K562 treated with DMSO at 1 percent for 24 hours (cell line): ENCODE data around the gene IL1R1. TPM values are rescaled to one million over a fixed set of nuclear protein-coding genes. Genes with fewer than 3 reads are reported as not detected.

ENCODE experiments used
- total RNA-seq: library from RNA; unstranded; fragments of 300-600 nt; gene quantifications from 2 replicates; pipeline ENCODE4 v1.2.3, GENCODE V29; 2022; ENCODE audit warnings: low read depth; ENCODE audit not compliant: insufficient read depth

The IL1R1 gene, protein sequence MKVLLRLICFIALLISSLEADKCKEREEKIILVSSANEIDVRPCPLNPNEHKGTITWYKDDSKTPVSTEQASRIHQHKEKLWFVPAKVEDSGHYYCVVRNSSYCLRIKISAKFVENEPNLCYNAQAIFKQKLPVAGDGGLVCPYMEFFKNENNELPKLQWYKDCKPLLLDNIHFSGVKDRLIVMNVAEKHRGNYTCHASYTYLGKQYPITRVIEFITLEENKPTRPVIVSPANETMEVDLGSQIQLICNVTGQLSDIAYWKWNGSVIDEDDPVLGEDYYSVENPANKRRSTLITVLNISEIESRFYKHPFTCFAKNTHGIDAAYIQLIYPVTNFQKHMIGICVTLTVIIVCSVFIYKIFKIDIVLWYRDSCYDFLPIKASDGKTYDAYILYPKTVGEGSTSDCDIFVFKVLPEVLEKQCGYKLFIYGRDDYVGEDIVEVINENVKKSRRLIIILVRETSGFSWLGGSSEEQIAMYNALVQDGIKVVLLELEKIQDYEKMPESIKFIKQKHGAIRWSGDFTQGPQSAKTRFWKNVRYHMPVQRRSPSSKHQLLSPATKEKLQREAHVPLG
- 9.2 and 12.0 TPM in 2 replicates for total RNA-seq

DNA sequence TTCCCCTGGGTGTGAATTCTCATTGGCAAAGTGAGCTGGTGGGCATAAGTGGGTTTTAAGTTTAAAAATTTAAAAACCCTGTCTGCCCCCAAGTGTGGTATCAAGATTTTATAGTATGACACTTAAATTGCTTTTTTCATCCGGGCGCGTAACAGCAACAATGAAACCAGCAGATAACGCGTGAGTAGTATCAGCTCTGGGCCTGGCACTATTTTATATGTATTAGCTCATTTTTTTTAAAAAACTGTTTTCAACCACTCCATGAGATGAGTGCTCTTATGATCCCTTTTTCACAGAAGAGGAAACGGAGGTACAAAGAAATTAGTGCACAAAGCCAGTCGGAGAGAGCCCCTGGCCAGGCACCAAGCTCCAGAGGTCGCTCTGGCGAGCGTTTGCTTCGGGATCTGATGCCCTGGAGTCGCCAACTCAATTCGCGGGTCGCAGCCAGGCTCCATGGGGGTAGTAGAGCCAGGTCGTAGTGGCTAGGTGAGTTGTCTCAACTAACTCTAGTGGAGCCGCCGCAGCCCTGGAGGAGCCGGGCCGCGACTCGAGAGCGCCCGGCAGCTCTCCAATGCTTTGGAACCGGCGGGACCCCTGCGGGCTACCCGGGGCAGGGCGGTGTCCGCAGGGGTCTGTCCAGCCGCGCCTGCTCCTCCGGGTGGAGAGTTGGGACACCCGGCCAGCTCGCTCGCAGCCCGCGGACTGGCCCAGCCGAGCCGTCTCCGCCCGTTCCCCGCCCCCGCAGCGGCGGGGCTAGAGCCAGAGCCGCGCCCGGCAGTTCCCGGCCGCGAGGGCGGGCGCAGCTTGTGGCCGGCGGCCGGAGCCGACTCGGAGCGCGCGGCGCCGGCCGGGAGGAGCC, at the start of gene IL1R1:
TSS of gene IL1R1 (plus strand) at position 777 of the 859 bp plus-strand sequence. CDS start 14,979 bp downstream, outside the sequence.

DNA sequence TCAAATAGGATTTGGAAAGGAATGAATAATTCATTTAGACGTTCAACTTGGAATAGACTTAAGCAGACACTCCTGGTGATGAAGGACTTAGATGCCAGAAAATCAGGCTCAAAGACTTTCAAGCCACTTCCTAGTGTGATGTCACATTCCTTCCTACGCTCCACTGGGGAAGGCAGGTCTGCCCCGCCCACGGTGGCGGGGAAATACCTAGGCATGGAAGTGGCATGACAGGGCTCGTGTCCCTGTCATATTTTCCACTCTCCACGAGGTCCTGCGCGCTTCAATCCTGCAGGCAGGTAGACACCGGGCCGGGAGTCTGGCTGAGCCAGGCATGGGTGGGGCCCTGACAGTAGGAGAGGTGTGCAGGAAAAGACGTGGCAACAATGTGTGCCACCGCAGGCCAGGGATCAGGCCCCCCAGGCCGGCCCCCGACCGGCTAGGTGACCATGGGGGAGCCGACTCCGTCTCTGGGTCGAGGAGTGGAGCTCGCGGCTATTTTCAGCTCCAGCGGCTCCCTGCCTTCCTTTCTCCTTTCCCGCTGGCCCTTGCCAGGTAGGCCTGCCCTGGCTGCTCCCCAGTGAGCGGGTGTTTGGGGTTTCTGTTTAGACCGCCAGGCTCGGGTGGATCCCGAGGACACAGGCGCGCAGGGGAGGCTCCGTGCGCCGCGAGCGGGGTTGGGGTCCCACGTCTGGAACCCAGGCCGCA, 44.4 kb downstream of the IL1R1 start, which contains the start of gene IL1RL2:
TSS of gene IL1RL2 (plus strand) at position 233 of the 705 bp plus-strand sequence. CDS start 845 bp downstream, outside the sequence.

Other genes with a start within 250 kb of the IL1R1 start
- gene IL1R2, start 150.8 kb upstream of the IL1R1 start, total RNA-seq = not detected in 2 replicates
- gene IL1RL2, start 44.3 kb downstream of the IL1R1 start, total RNA-seq = not detected in 2 replicates
- gene IL1RL1, start 168.8 kb downstream of the IL1R1 start, total RNA-seq = 0.15 and 0.20 TPM in 2 replicates
- gene IL18R1, start 213.1 kb downstream of the IL1R1 start, total RNA-seq = 1.6 and 2.0 TPM in 2 replicates